Lower leg skin (tissue), 3 donors: ENCODE results near the gene LNPEP.

Experiments
- POLR2A ChIP-seq, 2 donors: fragments of 450-650 bp; IDR thresholded peaks; one replicate each; pipeline ENCODE4 v1.6.1; 2016 to 2017; ENCODE audit warnings: antibody characterized with exemption in 2 of 2, mild to moderate bottlenecking in 1 of 2, moderate library complexity in 1 of 2
- TF ChIP-seq, protein P1 (sequence below), 3 donors: fragments of 450-650 bp; IDR thresholded peaks; one replicate each; pipeline ENCODE4 v1.5.1; 2016; ENCODE audit warnings: antibody characterized with exemption in 3 of 3, mild to moderate bottlenecking in 3 of 3, moderate library complexity in 2 of 3

DNA sequence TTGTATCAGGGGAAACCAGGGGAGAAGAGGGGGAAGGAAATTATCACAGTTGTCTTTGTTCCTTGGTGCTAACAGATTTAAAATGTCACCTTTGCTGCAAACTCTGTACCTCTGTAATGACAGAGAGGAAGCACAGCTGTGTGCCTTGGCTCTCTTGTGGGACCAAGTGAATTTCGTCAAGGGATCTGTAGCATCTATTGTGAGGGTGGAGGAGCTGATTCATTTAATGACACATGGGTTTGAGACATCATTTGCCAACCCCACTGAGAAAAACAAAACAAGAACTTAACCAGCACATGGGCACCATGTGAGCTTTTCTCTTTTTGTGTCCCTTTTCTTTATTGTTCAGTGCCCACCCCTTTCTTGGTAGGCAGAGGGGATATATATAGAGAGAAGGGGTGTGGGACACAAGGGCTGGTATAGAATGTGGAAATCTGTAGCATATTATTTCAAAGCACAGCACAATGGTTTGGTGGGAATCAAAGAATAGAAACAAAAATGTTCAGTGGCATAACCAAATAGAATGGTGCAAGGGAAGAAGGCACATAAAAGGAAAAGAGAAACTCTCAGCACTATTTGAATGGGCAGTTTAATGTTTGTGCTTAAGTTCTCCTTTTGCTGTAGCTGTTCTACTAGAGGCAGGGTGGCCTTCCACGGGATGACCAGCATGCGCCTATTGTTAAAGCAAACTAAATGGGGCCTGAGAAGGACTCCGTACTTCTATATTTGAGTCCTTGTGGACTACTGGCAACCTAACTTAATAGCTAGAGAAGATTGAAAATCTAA is 143.3 kb downstream of the LNPEP start:
- TF ChIP-seq POLR2A (IDR thresholded peaks at IDR 0.05) = no peak
- TF ChIP-seq, protein P1, sequence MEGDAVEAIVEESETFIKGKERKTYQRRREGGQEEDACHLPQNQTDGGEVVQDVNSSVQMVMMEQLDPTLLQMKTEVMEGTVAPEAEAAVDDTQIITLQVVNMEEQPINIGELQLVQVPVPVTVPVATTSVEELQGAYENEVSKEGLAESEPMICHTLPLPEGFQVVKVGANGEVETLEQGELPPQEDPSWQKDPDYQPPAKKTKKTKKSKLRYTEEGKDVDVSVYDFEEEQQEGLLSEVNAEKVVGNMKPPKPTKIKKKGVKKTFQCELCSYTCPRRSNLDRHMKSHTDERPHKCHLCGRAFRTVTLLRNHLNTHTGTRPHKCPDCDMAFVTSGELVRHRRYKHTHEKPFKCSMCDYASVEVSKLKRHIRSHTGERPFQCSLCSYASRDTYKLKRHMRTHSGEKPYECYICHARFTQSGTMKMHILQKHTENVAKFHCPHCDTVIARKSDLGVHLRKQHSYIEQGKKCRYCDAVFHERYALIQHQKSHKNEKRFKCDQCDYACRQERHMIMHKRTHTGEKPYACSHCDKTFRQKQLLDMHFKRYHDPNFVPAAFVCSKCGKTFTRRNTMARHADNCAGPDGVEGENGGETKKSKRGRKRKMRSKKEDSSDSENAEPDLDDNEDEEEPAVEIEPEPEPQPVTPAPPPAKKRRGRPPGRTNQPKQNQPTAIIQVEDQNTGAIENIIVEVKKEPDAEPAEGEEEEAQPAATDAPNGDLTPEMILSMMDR (IDR thresholded peaks at IDR 0.05) = no peak
